HL-60 (cell line): ENCODE data around the gene SUCO.

Source experiments
- POLR2AphosphoS5 ChIP-seq: IDR thresholded peaks from 2 replicates; pipeline ENCODE4 v1.6.1; 2012; ENCODE audit warnings: low read depth
- TF ChIP-seq, protein P1 (sequence below): IDR thresholded peaks from one replicate; pipeline ENCODE4 v1.5.1; 2011; ENCODE audit warnings: low read length, control low read depth, inconsistent platforms; ENCODE audit not compliant: insufficient read depth

DNA sequence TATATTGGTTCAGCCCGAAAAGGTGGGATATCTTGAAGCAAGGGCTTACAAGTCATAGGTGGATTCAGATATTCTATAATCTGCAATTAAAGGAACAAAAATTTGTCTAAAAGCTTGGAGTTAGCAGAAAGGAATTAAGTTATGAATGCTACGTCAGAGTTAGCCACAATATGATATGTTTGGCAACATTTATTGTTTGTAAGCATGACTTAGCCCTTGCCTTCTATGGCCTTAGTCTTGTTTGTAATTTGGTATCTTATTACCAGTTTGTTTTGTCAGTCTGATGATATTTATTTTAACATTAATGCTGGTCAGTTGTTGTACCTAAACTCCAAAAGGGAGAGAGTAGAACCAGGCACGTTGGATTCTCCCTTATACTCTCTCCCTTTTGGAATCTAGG lies 43.1 kb upstream of the SUCO start:
- TF ChIP-seq, protein P1, sequence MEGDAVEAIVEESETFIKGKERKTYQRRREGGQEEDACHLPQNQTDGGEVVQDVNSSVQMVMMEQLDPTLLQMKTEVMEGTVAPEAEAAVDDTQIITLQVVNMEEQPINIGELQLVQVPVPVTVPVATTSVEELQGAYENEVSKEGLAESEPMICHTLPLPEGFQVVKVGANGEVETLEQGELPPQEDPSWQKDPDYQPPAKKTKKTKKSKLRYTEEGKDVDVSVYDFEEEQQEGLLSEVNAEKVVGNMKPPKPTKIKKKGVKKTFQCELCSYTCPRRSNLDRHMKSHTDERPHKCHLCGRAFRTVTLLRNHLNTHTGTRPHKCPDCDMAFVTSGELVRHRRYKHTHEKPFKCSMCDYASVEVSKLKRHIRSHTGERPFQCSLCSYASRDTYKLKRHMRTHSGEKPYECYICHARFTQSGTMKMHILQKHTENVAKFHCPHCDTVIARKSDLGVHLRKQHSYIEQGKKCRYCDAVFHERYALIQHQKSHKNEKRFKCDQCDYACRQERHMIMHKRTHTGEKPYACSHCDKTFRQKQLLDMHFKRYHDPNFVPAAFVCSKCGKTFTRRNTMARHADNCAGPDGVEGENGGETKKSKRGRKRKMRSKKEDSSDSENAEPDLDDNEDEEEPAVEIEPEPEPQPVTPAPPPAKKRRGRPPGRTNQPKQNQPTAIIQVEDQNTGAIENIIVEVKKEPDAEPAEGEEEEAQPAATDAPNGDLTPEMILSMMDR, result no peak
- TF ChIP-seq POLR2AphosphoS5, result no peak
